HTERT RPE-1 (cell line): ENCODE measurements around the gene DTX3L.
"Not testable (repeated sequence)": the region's sequence is repeated elsewhere in the genome, so short reads cannot be mapped to it uniquely, and the experiment has no call there.

Experiments used
- in situ Hi-C: fragments of 300-500 bp; cut with MboI; formaldehyde crosslinking; loops from 4 replicates; pipeline ENCODE4 v1.14.3; 2020; ENCODE audit warnings: low sequenced_read_pairs

DTX3L gene

GRCh38 chr3:122560680-122561079 is 3.5 kb upstream of the DTX3L start:
- in situ Hi-C loops = no loop called here

- in situ Hi-C loops = no loop called here
These were observed 1.0 kb upstream of the DTX3L start for GRCh38 chr3:122562923-122563716.

GRCh38 chr3:122563717-122564025 is 467 bp upstream of the DTX3L start:
- in situ Hi-C loops = no loop called here

- in situ Hi-C loops = not testable (repeated sequence)
These were observed 4.0 kb downstream of the DTX3L start for GRCh38 chr3:122568131-122568530.

GRCh38 chr3:122568755-122569154 is 4.6 kb downstream of the DTX3L start:
- in situ Hi-C loops = no loop called here

- in situ Hi-C loops = no loop called here
These were observed 8.8 kb downstream of the DTX3L start for GRCh38 chr3:122572940-122573412.

GRCh38 chr3:122576174-122576940 is 12.2 kb downstream of the DTX3L start:
- in situ Hi-C loops = no loop called here

GRCh38 chr3:122577409-122578031 is 13.4 kb downstream of the DTX3L start, which contains the start of gene PARP15:
TSS of gene PARP15 (plus strand) at chr3:122577650. CDS start at chr3:122577668, 18 bp downstream.
- in situ Hi-C loops = no loop called here

GRCh38 chr3:122578069-122578740 is 14.1 kb downstream of the DTX3L start:
- in situ Hi-C loops = no loop called here

- in situ Hi-C loops = no loop called here
These were observed 16.3 kb downstream of the DTX3L start for GRCh38 chr3:122580470-122580869.

GRCh38 chr3:122581622-122582021 is 17.5 kb downstream of the DTX3L start:
- in situ Hi-C loops = no loop called here

- in situ Hi-C loops = no loop called here
These were observed 18.3 kb downstream of the DTX3L start for GRCh38 chr3:122582390-122582789.

- in situ Hi-C loops = no loop called here
These were observed 22.0 kb downstream of the DTX3L start for GRCh38 chr3:122586098-122586497.

- in situ Hi-C loops = no loop called here
These were observed 22.8 kb downstream of the DTX3L start for GRCh38 chr3:122586773-122587485.

GRCh38 chr3:122587572-122587971 is 23.4 kb downstream of the DTX3L start:
- in situ Hi-C loops = no loop called here

- in situ Hi-C loops = no loop called here
These were observed 25.2 kb downstream of the DTX3L start for GRCh38 chr3:122589297-122589696.

- in situ Hi-C loops = no loop called here
These were observed 26.5 kb downstream of the DTX3L start for GRCh38 chr3:122590610-122591009.

GRCh38 chr3:122594025-122594424 is 29.9 kb downstream of the DTX3L start:
- in situ Hi-C loops = no loop called here

- in situ Hi-C loops = no loop called here
These were observed 34.0 kb downstream of the DTX3L start for GRCh38 chr3:122598151-122598550.

- in situ Hi-C loops = no loop called here
These were observed 34.4 kb downstream of the DTX3L start for GRCh38 chr3:122598556-122598955.
